AG09309 (cell line): Measurements from ENCODE around the gene METAP1.

Experiments
- DNase-seq: peaks from one replicate; pipeline ENCODE4 v3.0.0-alpha.2; 2010; ENCODE audit warnings: low read depth
- H3K4me3 ChIP-seq: 2 replicates; pipeline ENCODE4 v1.5.1; 2011; ENCODE audit warnings: mild to moderate bottlenecking, low read depth, low read length, moderate library complexity; ENCODE audit not compliant: control insufficient read depth
- CTCF ChIP-seq: IDR thresholded peaks from 2 replicates; pipeline ENCODE4 v1.5.1; 2011; ENCODE audit warnings: mild to moderate bottlenecking, low read depth, low read length, inconsistent platforms; ENCODE audit not compliant: insufficient read depth, control insufficient read depth; ENCODE audit errors: missing control alignments

The METAP1 gene

DNA sequence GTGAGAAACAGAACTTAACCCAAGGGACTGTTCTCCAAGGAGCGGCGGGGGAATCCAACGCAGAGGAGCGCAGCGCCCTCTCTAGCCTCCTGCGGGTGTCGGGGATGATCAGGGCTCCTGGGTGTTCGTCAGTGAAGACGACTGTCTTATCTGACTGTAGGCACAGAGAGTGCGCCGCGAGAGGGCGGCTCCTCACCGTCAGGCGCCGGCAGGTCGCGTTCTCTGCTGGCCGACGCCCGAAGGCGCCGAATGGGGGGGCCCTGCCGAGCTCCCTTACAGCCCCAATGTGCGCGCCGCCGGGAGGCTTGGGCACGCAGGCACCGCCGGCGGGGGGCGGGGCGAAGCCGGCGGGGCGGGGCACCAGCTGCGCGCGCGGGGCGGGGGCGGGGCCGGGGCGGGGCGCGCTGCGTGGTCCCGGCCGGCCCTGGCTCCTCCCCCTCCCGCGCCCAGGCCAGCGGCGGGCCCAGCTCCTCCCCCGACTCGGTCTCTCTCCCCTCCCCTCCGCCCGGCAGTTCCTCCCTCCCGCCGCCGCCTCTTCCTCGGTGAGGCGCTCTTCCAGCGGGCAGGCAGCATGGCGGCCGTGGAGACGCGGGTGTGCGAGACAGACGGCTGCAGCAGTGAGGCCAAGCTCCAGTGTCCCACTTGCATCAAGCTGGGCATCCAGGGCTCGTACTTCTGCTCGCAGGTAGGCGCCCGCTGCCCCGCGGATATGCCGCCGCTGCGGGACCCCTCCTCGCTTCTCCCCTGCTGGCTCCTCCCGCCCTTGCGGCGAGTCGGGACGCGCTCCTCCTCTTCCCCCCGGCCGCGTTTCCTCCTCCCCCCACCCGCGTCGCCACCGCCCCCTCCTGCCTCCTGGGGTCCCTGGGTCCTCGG is at the start of gene METAP1:
TSS of gene METAP1 (plus strand) at position 539 of the 873 bp plus-strand sequence. CDS start at position 572, 33 bp downstream.
- DNase-seq, result peak; percentile 83
- peak within 1 kb of the TSS; percentile 81 for H3K4me3 ChIP-seq
- TF ChIP-seq CTCF, result peak; percentile 74

GRCh38 chr4:98946359-98946758 is 49.2 kb upstream of the METAP1 start:
- no peak overlapping the region for H3K4me3 ChIP-seq
- TF ChIP-seq CTCF, result no peak
- no peak for DNase-seq

DNA sequence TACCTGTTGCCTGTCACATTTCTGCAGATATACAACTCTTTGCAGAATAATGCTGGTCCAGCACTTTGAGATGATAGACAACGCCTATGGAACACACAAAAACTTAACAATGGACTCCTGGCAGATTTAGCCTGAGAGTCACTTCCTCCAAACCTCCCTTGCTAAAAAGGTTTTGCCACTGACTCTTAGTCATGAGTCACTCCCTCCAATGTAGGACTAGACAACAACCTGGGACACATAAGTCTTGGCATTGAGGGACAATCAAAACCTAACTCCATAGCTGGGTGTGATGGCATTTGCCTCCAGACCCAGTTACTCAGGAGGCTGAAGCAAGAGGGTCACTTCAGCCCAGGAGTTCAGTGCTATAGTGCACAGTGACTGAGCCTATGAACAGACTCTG is 44.6 kb upstream of the METAP1 start:
- no peak overlapping the region for H3K4me3 ChIP-seq
- TF ChIP-seq CTCF, result no peak
- no peak for DNase-seq

GRCh38 chr4:98951710-98952109 is 43.8 kb upstream of the METAP1 start:
- no peak for DNase-seq
- H3K4me3 ChIP-seq, result no peak overlapping the region
- TF ChIP-seq CTCF, result no peak

DNA sequence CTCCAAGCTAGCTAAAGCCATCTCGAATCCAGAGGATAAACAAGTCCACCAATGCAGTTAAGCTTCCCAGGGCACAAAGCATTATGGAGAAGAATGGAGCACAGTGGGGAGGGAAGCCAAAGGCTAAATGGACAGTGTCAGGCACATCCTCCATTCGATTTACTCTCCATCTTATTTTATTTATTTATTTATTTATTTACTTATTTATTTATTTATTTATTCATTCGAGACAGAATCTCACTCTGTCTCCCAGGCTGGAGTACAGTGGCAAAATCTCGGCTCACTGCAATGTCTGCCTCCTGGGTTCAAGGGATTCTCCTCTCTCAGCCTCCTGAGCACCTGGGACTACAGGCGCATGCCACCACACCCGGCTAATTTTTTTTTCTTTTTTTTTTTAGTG is 40.3 kb upstream of the METAP1 start:
- no peak for DNase-seq
- H3K4me3 ChIP-seq, result no peak overlapping the region
- TF ChIP-seq CTCF, result no peak

DNA sequence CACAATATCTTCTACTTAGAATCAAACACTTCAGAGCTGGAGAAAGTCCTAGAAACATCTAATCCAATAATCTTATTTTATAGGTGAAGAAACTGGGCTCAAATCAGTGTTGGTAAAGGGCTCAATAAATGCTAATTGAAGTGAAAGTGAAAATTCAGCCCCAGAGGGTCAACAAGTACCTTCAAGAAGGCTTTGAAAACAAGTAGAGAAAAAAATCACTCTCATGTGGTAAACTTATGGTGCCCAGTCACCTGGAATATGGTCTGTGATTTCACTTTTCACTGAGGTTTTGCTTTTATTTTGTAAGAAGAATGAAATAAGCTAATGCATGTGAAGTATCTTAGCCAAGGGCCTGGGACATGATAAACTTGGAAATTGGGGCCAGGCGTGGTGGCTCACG is 37.5 kb upstream of the METAP1 start:
- no peak for DNase-seq
- no peak overlapping the region for H3K4me3 ChIP-seq
- TF ChIP-seq CTCF, result no peak
